Stimulated activated CD8-positive, alpha-beta memory T cell treated with anti-CD3 and anti-CD28 coated beads, Interleukin-12 subunit alpha, Interleukin-12 subunit beta, amount 100 ng/mL, for 24 hours (primary cell): ENCODE results near the gene PRR12.

Experiments
- DNase-seq: peaks from one replicate; pipeline ENCODE4 v3.0.0-alpha.2; 2020; ENCODE audit errors: extremely low read depth

PRR12 gene

GRCh38 chr19:49666120-49666444 is 75.1 kb downstream of the PRR12 start:
- DNase-seq = no peak

- DNase-seq = no peak
Observed at GRCh38 chr19:49667473-49667872, 76.5 kb downstream of the PRR12 start.

GRCh38 chr19:49669516-49669915 is 78.5 kb downstream of the PRR12 start:
- no peak for DNase-seq

GRCh38 chr19:49672131-49672919 is 81.3 kb downstream of the PRR12 start:
- no peak for DNase-seq
